ENCODE results near the gene SIN3A.
A peak's percentile ranks its signal among the peaks of the same experiment; 100 is the strongest.

SIN3A gene

GRCh38 chr15:75454471-75455378 lies 3.2 kb upstream of the SIN3A start:
- in situ Hi-C loops (cut with HindIII; ENCODE audit: low sequenced_read_pairs), result loop anchor here (25.0 kb wide), 1 partner anchor 183 kb away; the partner anchor contains the start of genes IMP3, SNUPN and SNX33

GRCh38 chr15:75453703-75454470 lies 2.4 kb upstream of the SIN3A start:
- in situ Hi-C loops (cut with HindIII; ENCODE audit: low sequenced_read_pairs), result loop anchor here (25.0 kb wide), 1 partner anchor 183 kb away; the partner anchor contains the start of genes IMP3, SNUPN and SNX33
- TF ChIP-seq CTCF (IDR thresholded peaks at IDR 0.05; ENCODE audit: low read depth, low read length, missing control alignments), result no peak
- H3K4me3 ChIP-seq (ENCODE audit: low read depth, low read length), result peak overlapping the region; percentile 93
- DNase-seq (ENCODE audit: low read depth), result peak; percentile 100

More at GRCh38 chr15:75454471-75455378, 3.2 kb upstream of the SIN3A start:
- no peak for TF ChIP-seq CTCF (IDR thresholded peaks at IDR 0.05; ENCODE audit: low read depth, low read length, missing control alignments)
- no peak for DNase-seq (ENCODE audit: low read depth)
- H3K4me3 ChIP-seq (ENCODE audit: low read depth, low read length), result peak overlapping the region; percentile 93

- TF ChIP-seq CTCF (IDR thresholded peaks at IDR 0.05; ENCODE audit: low read depth, low read length, missing control alignments), result no peak
- in situ Hi-C loops (cut with HindIII; ENCODE audit: low sequenced_read_pairs), result loop anchor here (25.0 kb wide), 1 partner anchor 184 kb away; the partner anchor contains the start of genes IMP3, SNUPN and SNX33
- peak overlapping the region; percentile 93 for H3K4me3 ChIP-seq (ENCODE audit: low read depth, low read length)
- no peak for DNase-seq (ENCODE audit: low read depth)
These were observed 1.6 kb upstream of the SIN3A start for GRCh38 chr15:75452865-75453702.

GRCh38 chr15:75452364-75452864 lies 924 bp upstream of the SIN3A start:
- no peak for TF ChIP-seq CTCF (IDR thresholded peaks at IDR 0.05; ENCODE audit: low read depth, low read length, missing control alignments)
- in situ Hi-C loops (cut with HindIII; ENCODE audit: low sequenced_read_pairs), result loop anchor here (25.0 kb wide), 1 partner anchor 185 kb away; the partner anchor contains the start of genes IMP3, SNUPN and SNX33
- peak; percentile 60 for DNase-seq (ENCODE audit: low read depth)
- H3K4me3 ChIP-seq (ENCODE audit: low read depth, low read length), result peak overlapping the region; percentile 93

- H3K4me3 ChIP-seq (ENCODE audit: low read depth, low read length), result peak overlapping the region; percentile 87
- no peak for DNase-seq (ENCODE audit: low read depth)
- in situ Hi-C loops (cut with HindIII; ENCODE audit: low sequenced_read_pairs), result loop anchor here (25.0 kb wide), 1 partner anchor 186 kb away; the partner anchor contains the start of genes IMP3, SNUPN and SNX33
- no peak for TF ChIP-seq CTCF (IDR thresholded peaks at IDR 0.05; ENCODE audit: low read depth, low read length, missing control alignments)
These were observed 252 bp downstream of the SIN3A start for GRCh38 chr15:75451202-75451673.
